ENCODE results near the gene ADCY2. TPM values are rescaled to one million over a fixed set of nuclear protein-coding genes. Genes with fewer than 3 reads are reported as not detected.

ADCY2 gene
- polyA plus RNA-seq, 1 of the 3 experiments (the other 2 are of a cell fraction): not detected

- H3K36me3 ChIP-seq (replicated peaks in 1 of 2; ENCODE audit: control insufficient read depth in 1 of 2, insufficient read depth in 2 of 2, low read length in 1 of 2): no peaks in the 10 kb centered on the region
- no peak overlapping the region for H3K9ac ChIP-seq
- 19% methylated on average over 3 of the region's 3 CpGs for WGBS (ENCODE audit: low lambda C conversion rate)
- ChIA-PET CTCF (no interaction called here), POLR2A (no interaction called here)
- H3K4me1 ChIP-seq (ENCODE audit: control insufficient read depth in 1 of 2, insufficient read depth in 2 of 2, low read depth in 1 of 2, low read length in 1 of 2): no peaks in the 10 kb centered on the region
- H3K4me2 ChIP-seq: peak overlapping the region; percentile 29; the same call in 1 of the 2 replicates
- H2AFZ ChIP-seq (ENCODE audit: low read depth): no peak overlapping the region
- no peaks in the 10 kb centered on the region for H3K79me2 ChIP-seq (ENCODE audit: insufficient read depth)
- H3K27me3 ChIP-seq (ENCODE audit: insufficient read depth): no peaks in the 10 kb centered on the region; the same call in 1 of the 2 replicates
- no peak overlapping the region for H3K4me3 ChIP-seq (ENCODE audit: low read depth in 2 of 2, low read length in 1 of 2)
- no peaks in the 10 kb centered on the region for H3K9me3 ChIP-seq
- DNase-seq: no peak
- H3K27ac ChIP-seq (ENCODE audit: low read depth in 2 of 2, low read length in 1 of 2): no peak overlapping the region
- H3F3A ChIP-seq (replicated peaks; ENCODE audit: insufficient read depth): no peaks in the 10 kb centered on the region
- H4K20me1 ChIP-seq (ENCODE audit: insufficient read depth): no peaks in the 10 kb centered on the region
- TF ChIP-seq, protein P1, sequence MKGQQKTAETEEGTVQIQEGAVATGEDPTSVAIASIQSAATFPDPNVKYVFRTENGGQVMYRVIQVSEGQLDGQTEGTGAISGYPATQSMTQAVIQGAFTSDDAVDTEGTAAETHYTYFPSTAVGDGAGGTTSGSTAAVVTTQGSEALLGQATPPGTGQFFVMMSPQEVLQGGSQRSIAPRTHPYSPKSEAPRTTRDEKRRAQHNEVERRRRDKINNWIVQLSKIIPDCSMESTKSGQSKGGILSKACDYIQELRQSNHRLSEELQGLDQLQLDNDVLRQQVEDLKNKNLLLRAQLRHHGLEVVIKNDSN (IDR thresholded peaks at IDR 0.05; ENCODE audit: borderline replicate concordance, low read depth): no peak
- TF ChIP-seq, protein P2, sequence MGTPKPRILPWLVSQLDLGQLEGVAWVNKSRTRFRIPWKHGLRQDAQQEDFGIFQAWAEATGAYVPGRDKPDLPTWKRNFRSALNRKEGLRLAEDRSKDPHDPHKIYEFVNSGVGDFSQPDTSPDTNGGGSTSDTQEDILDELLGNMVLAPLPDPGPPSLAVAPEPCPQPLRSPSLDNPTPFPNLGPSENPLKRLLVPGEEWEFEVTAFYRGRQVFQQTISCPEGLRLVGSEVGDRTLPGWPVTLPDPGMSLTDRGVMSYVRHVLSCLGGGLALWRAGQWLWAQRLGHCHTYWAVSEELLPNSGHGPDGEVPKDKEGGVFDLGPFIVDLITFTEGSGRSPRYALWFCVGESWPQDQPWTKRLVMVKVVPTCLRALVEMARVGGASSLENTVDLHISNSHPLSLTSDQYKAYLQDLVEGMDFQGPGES (IDR thresholded peaks at IDR 0.05; ENCODE audit: low read depth, low read length): no peak
- TF ChIP-seq FOXJ3 (CRISPR knock-in tag; IDR thresholded peaks at IDR 0.05): no peak
- no peaks in the 10 kb centered on the region for H3K9me2 ChIP-seq
Observed at GRCh38 chr5:7676455-7676854, 280.5 kb downstream of the ADCY2 start.

DNA sequence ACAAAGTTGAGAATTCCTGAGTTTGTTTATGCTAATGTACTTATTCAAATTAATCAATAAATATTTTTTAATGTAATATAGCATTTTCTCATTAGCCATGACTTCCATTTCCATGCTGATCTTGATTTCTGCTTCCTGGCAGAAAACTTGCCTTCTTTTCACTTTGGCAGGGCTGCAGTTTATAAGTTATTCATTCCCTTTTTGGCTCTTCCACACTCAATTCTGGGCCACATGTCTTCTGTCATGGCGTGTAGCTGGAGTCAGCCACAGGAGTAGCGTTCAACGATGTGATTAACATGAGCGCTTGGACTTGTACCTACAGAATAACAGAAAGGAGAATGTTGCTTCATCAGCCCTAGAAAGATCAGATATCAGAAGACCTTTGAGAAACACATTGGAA is 282.1 kb downstream of the ADCY2 start:
- POLR2A ChIA-PET: no interaction called here
- Histone ChIP-seq H3K4me1 (ENCODE audit: control insufficient read depth in 1 of 2, insufficient read depth in 2 of 2, low read depth in 1 of 2, low read length in 1 of 2) (no peaks in the 10 kb centered on the region), H3K79me2 (ENCODE audit: insufficient read depth) (no peaks in the 10 kb centered on the region), H3K9me3 (no peaks in the 10 kb centered on the region), H3K4me2 (no peak overlapping the region), H4K20me1 (ENCODE audit: insufficient read depth) (no peaks in the 10 kb centered on the region), H3F3A (replicated peaks; ENCODE audit: insufficient read depth) (no peaks in the 10 kb centered on the region), H3K27ac (ENCODE audit: low read depth in 2 of 2, low read length in 1 of 2) (no peak overlapping the region), H3K4me3 (ENCODE audit: low read depth in 2 of 2, low read length in 1 of 2) (no peak overlapping the region), H3K36me3 (replicated peaks in 1 of 2; ENCODE audit: control insufficient read depth in 1 of 2, insufficient read depth in 2 of 2, low read length in 1 of 2) (no peaks in the 10 kb centered on the region), H2AFZ (ENCODE audit: low read depth) (no peak overlapping the region), H3K9me2 (no peaks in the 10 kb centered on the region), H3K9ac (no peak overlapping the region), H3K27me3 (ENCODE audit: insufficient read depth) (no peaks in the 10 kb centered on the region; the same call in 1 of the 2 replicates)
- 39% methylated on average over 4 of the region's 4 CpGs for WGBS (ENCODE audit: low lambda C conversion rate)
- CTCF ChIA-PET: interaction anchor here (0.9 to 1.0 kb wide), 2 partner anchors 8 to 53 kb away, joined by 3 read pairs; no protein-coding TSS in a partner anchor
- no peak for DNase-seq
- TF ChIP-seq, protein P3, sequence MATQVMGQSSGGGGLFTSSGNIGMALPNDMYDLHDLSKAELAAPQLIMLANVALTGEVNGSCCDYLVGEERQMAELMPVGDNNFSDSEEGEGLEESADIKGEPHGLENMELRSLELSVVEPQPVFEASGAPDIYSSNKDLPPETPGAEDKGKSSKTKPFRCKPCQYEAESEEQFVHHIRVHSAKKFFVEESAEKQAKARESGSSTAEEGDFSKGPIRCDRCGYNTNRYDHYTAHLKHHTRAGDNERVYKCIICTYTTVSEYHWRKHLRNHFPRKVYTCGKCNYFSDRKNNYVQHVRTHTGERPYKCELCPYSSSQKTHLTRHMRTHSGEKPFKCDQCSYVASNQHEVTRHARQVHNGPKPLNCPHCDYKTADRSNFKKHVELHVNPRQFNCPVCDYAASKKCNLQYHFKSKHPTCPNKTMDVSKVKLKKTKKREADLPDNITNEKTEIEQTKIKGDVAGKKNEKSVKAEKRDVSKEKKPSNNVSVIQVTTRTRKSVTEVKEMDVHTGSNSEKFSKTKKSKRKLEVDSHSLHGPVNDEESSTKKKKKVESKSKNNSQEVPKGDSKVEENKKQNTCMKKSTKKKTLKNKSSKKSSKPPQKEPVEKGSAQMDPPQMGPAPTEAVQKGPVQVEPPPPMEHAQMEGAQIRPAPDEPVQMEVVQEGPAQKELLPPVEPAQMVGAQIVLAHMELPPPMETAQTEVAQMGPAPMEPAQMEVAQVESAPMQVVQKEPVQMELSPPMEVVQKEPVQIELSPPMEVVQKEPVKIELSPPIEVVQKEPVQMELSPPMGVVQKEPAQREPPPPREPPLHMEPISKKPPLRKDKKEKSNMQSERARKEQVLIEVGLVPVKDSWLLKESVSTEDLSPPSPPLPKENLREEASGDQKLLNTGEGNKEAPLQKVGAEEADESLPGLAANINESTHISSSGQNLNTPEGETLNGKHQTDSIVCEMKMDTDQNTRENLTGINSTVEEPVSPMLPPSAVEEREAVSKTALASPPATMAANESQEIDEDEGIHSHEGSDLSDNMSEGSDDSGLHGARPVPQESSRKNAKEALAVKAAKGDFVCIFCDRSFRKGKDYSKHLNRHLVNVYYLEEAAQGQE (IDR thresholded peaks at IDR 0.05; ENCODE audit: low read depth, low read length): no peak
- TF ChIP-seq GATA2 (CRISPR knock-in tag; IDR thresholded peaks at IDR 0.05) (no peak), FOXM1 (IDR thresholded peaks at IDR 0.05; ENCODE audit: low read depth) (no peak), ELF1 (IDR thresholded peaks at IDR 0.05) (no peak), RCOR1 (IDR thresholded peaks at IDR 0.05; ENCODE audit: low read length) (no peak), RXRA (IDR thresholded peaks at IDR 0.05; ENCODE audit: borderline replicate concordance, low read depth) (no peak), TEAD4 (IDR thresholded peaks at IDR 0.05; ENCODE audit: borderline replicate concordance, insufficient read depth) (no peak), CHD2 (IDR thresholded peaks at IDR 0.05; ENCODE audit: low read length, partially characterized antibody) (no peak), FOXJ3 (CRISPR knock-in tag; IDR thresholded peaks at IDR 0.05) (no peak), YY1 (IDR thresholded peaks at IDR 0.05; ENCODE audit: low read depth) (no peak)
- TF ChIP-seq, protein P4, sequence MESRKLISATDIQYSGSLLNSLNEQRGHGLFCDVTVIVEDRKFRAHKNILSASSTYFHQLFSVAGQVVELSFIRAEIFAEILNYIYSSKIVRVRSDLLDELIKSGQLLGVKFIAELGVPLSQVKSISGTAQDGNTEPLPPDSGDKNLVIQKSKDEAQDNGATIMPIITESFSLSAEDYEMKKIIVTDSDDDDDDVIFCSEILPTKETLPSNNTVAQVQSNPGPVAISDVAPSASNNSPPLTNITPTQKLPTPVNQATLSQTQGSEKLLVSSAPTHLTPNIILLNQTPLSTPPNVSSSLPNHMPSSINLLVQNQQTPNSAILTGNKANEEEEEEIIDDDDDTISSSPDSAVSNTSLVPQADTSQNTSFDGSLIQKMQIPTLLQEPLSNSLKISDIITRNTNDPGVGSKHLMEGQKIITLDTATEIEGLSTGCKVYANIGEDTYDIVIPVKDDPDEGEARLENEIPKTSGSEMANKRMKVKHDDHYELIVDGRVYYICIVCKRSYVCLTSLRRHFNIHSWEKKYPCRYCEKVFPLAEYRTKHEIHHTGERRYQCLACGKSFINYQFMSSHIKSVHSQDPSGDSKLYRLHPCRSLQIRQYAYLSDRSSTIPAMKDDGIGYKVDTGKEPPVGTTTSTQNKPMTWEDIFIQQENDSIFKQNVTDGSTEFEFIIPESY (IDR thresholded peaks at IDR 0.05; ENCODE audit: borderline replicate concordance, low read depth): no peak
- TF ChIP-seq, protein P5, sequence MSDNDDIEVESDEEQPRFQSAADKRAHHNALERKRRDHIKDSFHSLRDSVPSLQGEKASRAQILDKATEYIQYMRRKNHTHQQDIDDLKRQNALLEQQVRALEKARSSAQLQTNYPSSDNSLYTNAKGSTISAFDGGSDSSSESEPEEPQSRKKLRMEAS (IDR thresholded peaks at IDR 0.05; ENCODE audit: low read depth): no peak
- TF ChIP-seq, protein P2 (IDR thresholded peaks at IDR 0.05; ENCODE audit: low read depth, low read length): no peak
- TF ChIP-seq, protein P6, sequence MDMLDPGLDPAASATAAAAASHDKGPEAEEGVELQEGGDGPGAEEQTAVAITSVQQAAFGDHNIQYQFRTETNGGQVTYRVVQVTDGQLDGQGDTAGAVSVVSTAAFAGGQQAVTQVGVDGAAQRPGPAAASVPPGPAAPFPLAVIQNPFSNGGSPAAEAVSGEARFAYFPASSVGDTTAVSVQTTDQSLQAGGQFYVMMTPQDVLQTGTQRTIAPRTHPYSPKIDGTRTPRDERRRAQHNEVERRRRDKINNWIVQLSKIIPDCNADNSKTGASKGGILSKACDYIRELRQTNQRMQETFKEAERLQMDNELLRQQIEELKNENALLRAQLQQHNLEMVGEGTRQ (IDR thresholded peaks at IDR 0.05; ENCODE audit: borderline replicate concordance, low read depth, low read length): no peak

All from SK-N-SH (cell line).